ENCODE data around the gene PRPSAP1.

PRPSAP1 gene

DNA sequence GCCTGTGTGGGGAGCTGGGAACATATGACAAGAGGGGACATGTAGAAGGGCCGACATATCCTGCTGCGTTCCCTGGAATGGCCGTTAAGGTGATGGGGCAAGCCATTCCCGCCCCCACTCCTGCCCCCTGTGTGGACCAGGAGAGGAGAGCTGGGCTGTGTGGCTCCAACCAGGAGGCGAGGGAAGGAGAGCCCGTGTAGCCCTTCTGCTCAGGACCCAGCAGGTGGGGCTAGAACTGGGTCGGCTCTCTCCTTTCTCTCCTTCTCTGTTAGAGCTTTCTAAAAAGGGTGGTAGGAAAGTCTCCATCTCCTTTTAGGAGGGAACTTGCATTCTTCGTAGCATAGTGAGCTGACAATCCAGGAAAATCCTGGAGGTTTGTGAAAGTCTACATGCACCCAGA, 43.5 kb upstream of the PRPSAP1 start:
- H3K4me1 Mint-ChIP-seq, result no peaks in the 10 kb centered on the region
- H3K27me3 Mint-ChIP-seq (ENCODE audit: low read depth), result no peaks in the 10 kb centered on the region
- H3K9me3 Mint-ChIP-seq, result no peaks in the 10 kb centered on the region
- TF ChIP-seq, protein P1, sequence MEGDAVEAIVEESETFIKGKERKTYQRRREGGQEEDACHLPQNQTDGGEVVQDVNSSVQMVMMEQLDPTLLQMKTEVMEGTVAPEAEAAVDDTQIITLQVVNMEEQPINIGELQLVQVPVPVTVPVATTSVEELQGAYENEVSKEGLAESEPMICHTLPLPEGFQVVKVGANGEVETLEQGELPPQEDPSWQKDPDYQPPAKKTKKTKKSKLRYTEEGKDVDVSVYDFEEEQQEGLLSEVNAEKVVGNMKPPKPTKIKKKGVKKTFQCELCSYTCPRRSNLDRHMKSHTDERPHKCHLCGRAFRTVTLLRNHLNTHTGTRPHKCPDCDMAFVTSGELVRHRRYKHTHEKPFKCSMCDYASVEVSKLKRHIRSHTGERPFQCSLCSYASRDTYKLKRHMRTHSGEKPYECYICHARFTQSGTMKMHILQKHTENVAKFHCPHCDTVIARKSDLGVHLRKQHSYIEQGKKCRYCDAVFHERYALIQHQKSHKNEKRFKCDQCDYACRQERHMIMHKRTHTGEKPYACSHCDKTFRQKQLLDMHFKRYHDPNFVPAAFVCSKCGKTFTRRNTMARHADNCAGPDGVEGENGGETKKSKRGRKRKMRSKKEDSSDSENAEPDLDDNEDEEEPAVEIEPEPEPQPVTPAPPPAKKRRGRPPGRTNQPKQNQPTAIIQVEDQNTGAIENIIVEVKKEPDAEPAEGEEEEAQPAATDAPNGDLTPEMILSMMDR (IDR thresholded peaks at IDR 0.05; ENCODE audit: unreplicated experiment in 3 of 3), result no peak
- H3K36me3 Mint-ChIP-seq (ENCODE audit: low read depth), result peaks cover 57% of the 10 kb centered on the region
- no peak overlapping the region for H3K27ac Mint-ChIP-seq
- H3K4me3 Mint-ChIP-seq, result no peak overlapping the region

DNA sequence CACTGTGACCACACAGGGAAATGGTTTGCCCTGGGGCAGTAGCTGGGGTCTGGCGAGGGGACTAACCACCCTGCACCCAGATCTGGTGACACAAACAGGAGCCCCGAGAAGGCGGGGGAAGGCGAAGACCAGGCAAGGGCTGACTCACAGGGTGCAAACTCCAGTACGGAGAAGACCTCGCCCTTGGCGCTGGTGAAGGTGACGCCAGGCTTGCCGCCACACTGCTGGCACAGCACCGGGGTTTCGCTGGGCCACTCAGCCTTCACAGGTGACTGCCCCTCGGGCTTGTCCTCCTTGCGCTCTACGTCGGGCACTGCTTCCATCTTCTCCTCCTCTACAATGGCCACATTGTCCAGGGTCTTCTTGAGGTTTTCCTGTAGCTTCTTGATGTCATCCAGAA, 42.3 kb upstream of the PRPSAP1 start:
- TF ChIP-seq, protein P1 (IDR thresholded peaks at IDR 0.05; ENCODE audit: unreplicated experiment in 3 of 3), result no peak
- Mint-ChIP-seq H3K27ac (no peak overlapping the region), H3K27me3 (ENCODE audit: low read depth) (no peaks in the 10 kb centered on the region), H3K9me3 (no peaks in the 10 kb centered on the region), H3K36me3 (ENCODE audit: low read depth) (peaks cover 52% of the 10 kb centered on the region), H3K4me3 (no peak overlapping the region), H3K4me1 (no peaks in the 10 kb centered on the region)

DNA sequence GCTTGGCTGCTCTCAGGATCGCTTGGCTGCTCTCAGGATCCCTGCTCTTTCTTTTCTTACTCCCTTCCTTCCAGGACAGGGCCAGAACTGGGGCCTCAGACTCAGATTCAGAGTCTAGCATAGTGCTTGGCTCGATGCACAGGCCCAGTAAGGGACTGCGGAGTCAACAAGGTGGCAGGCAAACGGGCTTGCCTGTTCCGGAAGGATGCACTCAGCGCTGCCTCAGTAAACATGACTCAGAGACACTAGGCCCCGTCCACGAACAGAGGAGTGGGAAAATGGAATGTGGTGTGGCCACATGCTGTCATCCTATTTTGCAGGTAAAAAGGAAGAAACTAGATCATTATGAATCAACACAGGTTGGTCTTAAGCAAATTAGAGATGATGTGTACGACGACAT, 40.5 kb upstream of the PRPSAP1 start:
- Mint-ChIP-seq H3K36me3 (ENCODE audit: low read depth) (peaks cover 43% of the 10 kb centered on the region), H3K4me1 (no peaks in the 10 kb centered on the region), H3K9me3 (no peaks in the 10 kb centered on the region), H3K27me3 (ENCODE audit: low read depth) (no peaks in the 10 kb centered on the region), H3K4me3 (no peak overlapping the region), H3K27ac (peak overlapping the region in 1 of 3 experiments; percentile 28)
- TF ChIP-seq, protein P1 (IDR thresholded peaks at IDR 0.05; ENCODE audit: unreplicated experiment in 3 of 3), result no peak

DNA sequence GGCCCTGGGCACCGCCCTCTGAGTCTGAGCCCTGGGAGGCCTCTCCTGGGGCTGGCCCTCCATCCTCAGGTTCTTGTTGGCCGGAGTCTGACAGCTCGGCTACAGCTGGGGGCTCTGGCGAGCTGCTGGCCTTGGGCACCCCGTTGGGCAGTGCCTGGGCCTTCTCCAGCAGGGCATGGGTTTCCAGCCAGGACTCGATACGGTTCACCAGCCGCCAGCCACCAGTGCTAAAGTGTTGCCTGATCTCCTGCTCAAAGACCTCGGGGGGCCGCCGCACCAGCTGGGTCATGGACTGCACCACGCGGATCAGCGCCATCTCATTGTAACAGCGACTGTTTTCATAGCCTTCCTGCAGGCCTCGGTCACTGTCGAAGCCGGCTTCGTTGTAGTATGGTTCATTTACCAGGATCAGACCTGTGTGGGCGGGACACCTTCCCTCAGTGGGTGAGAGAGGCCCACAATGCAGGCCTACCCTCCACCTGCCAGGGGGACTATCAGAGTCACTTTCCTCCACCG, 37.5 kb upstream of the PRPSAP1 start:
- TF ChIP-seq, protein P1 (IDR thresholded peaks at IDR 0.05; ENCODE audit: unreplicated experiment in 3 of 3), result no peak
- Mint-ChIP-seq H3K27me3 (ENCODE audit: low read depth) (peaks cover 11% of the 10 kb centered on the region), H3K36me3 (ENCODE audit: low read depth) (peaks cover 25% of the 10 kb centered on the region), H3K4me1 (no peaks in the 10 kb centered on the region), H3K9me3 (no peaks in the 10 kb centered on the region), H3K4me3 (no peak overlapping the region), H3K27ac (no peak overlapping the region)

DNA sequence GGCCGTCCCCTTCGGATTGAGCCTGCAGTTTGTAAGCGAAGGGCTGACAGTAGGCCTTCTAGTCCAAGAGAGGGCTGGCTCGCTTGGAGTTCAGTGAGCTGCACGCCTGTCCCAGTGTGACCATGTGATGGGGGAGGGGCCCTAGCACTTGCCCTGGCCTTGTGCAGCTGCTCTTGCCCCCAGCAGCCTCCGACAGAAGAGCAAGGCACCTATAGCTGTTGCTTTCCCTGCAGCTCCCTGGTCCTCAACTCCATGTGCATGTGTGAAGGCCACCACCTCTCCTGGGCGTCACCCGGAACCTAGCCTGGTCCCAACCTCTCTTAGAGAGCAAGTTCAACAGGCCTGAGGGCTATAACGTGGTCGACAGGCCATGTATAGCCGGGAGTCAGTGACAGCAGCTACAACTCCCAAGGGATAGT, 36.3 kb upstream of the PRPSAP1 start:
- Mint-ChIP-seq H3K4me3 (no peak overlapping the region), H3K27ac (no peak overlapping the region), H3K4me1 (no peaks in the 10 kb centered on the region), H3K9me3 (no peaks in the 10 kb centered on the region), H3K27me3 (ENCODE audit: low read depth) (peaks cover 17% of the 10 kb centered on the region), H3K36me3 (ENCODE audit: low read depth) (peaks cover 23% of the 10 kb centered on the region)
- TF ChIP-seq, protein P1 (IDR thresholded peaks at IDR 0.05; ENCODE audit: unreplicated experiment in 3 of 3), result no peak
